HUES6 (cell line): ENCODE measurements around the gene CHSY1.

Experiments used
- H3K27ac ChIP-seq: 2 replicates; pipeline ENCODE4 v1.7.0; 2013; ENCODE audit warnings: low read depth, mild to moderate bottlenecking, low read length, inconsistent platforms
- H3K27me3 ChIP-seq: 2 replicates; pipeline ENCODE4 v1.6.1; 2013; ENCODE audit warnings: low read length; ENCODE audit not compliant: control insufficient read depth, insufficient read depth
- H3K36me3 ChIP-seq: 2 replicates; pipeline ENCODE4 v1.6.1; 2013; ENCODE audit warnings: low read length; ENCODE audit not compliant: control insufficient read depth, insufficient read depth
- H3K4me1 ChIP-seq: 2 replicates; pipeline ENCODE4 v1.6.1; 2013; ENCODE audit warnings: low read length; ENCODE audit not compliant: control insufficient read depth, insufficient read depth
- H3K4me3 ChIP-seq: 2 replicates; pipeline ENCODE4 v1.5.1; 2013; ENCODE audit warnings: low read depth, low read length
- H3K9ac ChIP-seq: one replicate; pipeline ENCODE4 v1.6.1; 2013; ENCODE audit warnings: mild to moderate bottlenecking, low read length
- H3K9me3 ChIP-seq: 2 replicates; pipeline ENCODE4 v1.6.1; 2013; ENCODE audit warnings: low read depth, low read length; ENCODE audit not compliant: control insufficient read depth, insufficient read depth

The CHSY1 gene

GRCh38 chr15:101183931-101184305 lies 67.9 kb downstream of the CHSY1 start:
- no peaks in the 10 kb centered on the region for H3K9me3 ChIP-seq
- no peak overlapping the region for H3K27ac ChIP-seq
- H3K9ac ChIP-seq, result no peak overlapping the region
- peaks cover 44% of the 10 kb centered on the region for H3K36me3 ChIP-seq
- H3K4me1 ChIP-seq, result peaks cover 29% of the 10 kb centered on the region
- no peak overlapping the region for H3K4me3 ChIP-seq
- no peaks in the 10 kb centered on the region for H3K27me3 ChIP-seq

- no peaks in the 10 kb centered on the region for H3K9me3 ChIP-seq
- H3K36me3 ChIP-seq, result peaks cover 49% of the 10 kb centered on the region
- no peak overlapping the region for H3K9ac ChIP-seq
- peaks cover 23% of the 10 kb centered on the region for H3K4me1 ChIP-seq
- H3K27me3 ChIP-seq, result no peaks in the 10 kb centered on the region
- no peak overlapping the region for H3K27ac ChIP-seq
- H3K4me3 ChIP-seq, result no peak overlapping the region
Measured at GRCh38 chr15:101183226-101183930, 68.5 kb downstream of the CHSY1 start.

- Histone ChIP-seq H3K27ac (no peak overlapping the region), H3K27me3 (no peaks in the 10 kb centered on the region), H3K9ac (no peak overlapping the region), H3K9me3 (no peaks in the 10 kb centered on the region), H3K4me3 (no peak overlapping the region), H3K4me1 (peaks cover 14% of the 10 kb centered on the region), H3K36me3 (peaks cover 57% of the 10 kb centered on the region)
Measured at GRCh38 chr15:101182215-101182614, 69.6 kb downstream of the CHSY1 start.

- H3K4me3 ChIP-seq, result no peak overlapping the region
- peaks cover 64% of the 10 kb centered on the region for H3K36me3 ChIP-seq
- H3K27ac ChIP-seq, result no peak overlapping the region
- H3K9ac ChIP-seq, result no peak overlapping the region
- H3K4me1 ChIP-seq, result peaks cover 14% of the 10 kb centered on the region
- no peaks in the 10 kb centered on the region for H3K27me3 ChIP-seq
- H3K9me3 ChIP-seq, result no peaks in the 10 kb centered on the region
Measured at GRCh38 chr15:101181349-101181748, 70.5 kb downstream of the CHSY1 start.

- Histone ChIP-seq H3K4me3 (no peak overlapping the region), H3K9me3 (no peaks in the 10 kb centered on the region), H3K36me3 (peaks cover 68% of the 10 kb centered on the region), H3K27ac (no peak overlapping the region), H3K9ac (no peak overlapping the region), H3K4me1 (peaks cover 12% of the 10 kb centered on the region), H3K27me3 (no peaks in the 10 kb centered on the region)
Measured at GRCh38 chr15:101180620-101181307, 71.1 kb downstream of the CHSY1 start.

GRCh38 chr15:101179341-101180153 lies 72.3 kb downstream of the CHSY1 start:
- Histone ChIP-seq H3K4me3 (no peak overlapping the region), H3K27ac (no peak overlapping the region), H3K27me3 (no peaks in the 10 kb centered on the region), H3K4me1 (peaks cover 11% of the 10 kb centered on the region), H3K9ac (no peak overlapping the region), H3K36me3 (peaks cover 72% of the 10 kb centered on the region), H3K9me3 (no peaks in the 10 kb centered on the region)

- Histone ChIP-seq H3K4me1 (peaks cover 11% of the 10 kb centered on the region), H3K27me3 (no peaks in the 10 kb centered on the region), H3K27ac (no peak overlapping the region), H3K9ac (no peak overlapping the region), H3K36me3 (peaks cover 76% of the 10 kb centered on the region), H3K9me3 (no peaks in the 10 kb centered on the region), H3K4me3 (no peak overlapping the region)
Measured at GRCh38 chr15:101178931-101179330, 72.9 kb downstream of the CHSY1 start.

- Histone ChIP-seq H3K9me3 (no peaks in the 10 kb centered on the region), H3K4me1 (peaks cover 11% of the 10 kb centered on the region), H3K9ac (no peak overlapping the region), H3K27ac (no peak overlapping the region), H3K27me3 (no peaks in the 10 kb centered on the region), H3K36me3 (peaks cover 72% of the 10 kb centered on the region), H3K4me3 (no peak overlapping the region)
Measured at GRCh38 chr15:101178479-101178878, 73.4 kb downstream of the CHSY1 start.

GRCh38 chr15:101177866-101178265 lies 74.0 kb downstream of the CHSY1 start:
- H3K9me3 ChIP-seq, result no peaks in the 10 kb centered on the region
- peaks cover 14% of the 10 kb centered on the region for H3K4me1 ChIP-seq
- no peaks in the 10 kb centered on the region for H3K27me3 ChIP-seq
- H3K4me3 ChIP-seq, result no peak overlapping the region
- H3K9ac ChIP-seq, result no peak overlapping the region
- H3K36me3 ChIP-seq, result peaks cover 70% of the 10 kb centered on the region
- H3K27ac ChIP-seq, result no peak overlapping the region

- Histone ChIP-seq H3K27ac (no peak overlapping the region), H3K9me3 (no peaks in the 10 kb centered on the region), H3K4me1 (peaks cover 16% of the 10 kb centered on the region), H3K27me3 (no peaks in the 10 kb centered on the region), H3K9ac (no peak overlapping the region), H3K36me3 (peaks cover 60% of the 10 kb centered on the region), H3K4me3 (no peak overlapping the region)
Measured at GRCh38 chr15:101176625-101177024, 75.2 kb downstream of the CHSY1 start.

- H3K4me1 ChIP-seq, result peaks cover 14% of the 10 kb centered on the region
- no peak overlapping the region for H3K4me3 ChIP-seq
- H3K9me3 ChIP-seq, result no peaks in the 10 kb centered on the region
- H3K9ac ChIP-seq, result no peak overlapping the region
- peaks cover 48% of the 10 kb centered on the region for H3K36me3 ChIP-seq
- H3K27ac ChIP-seq, result no peak overlapping the region
- no peaks in the 10 kb centered on the region for H3K27me3 ChIP-seq
Measured at GRCh38 chr15:101175401-101175800, 76.4 kb downstream of the CHSY1 start.
